ENCODE data around the gene AOPEP. TPM values are rescaled to one million over a fixed set of nuclear protein-coding genes. Genes with fewer than 3 reads are reported as not detected.

The AOPEP gene
- total RNA-seq, 1 experiment from 2014 or later = 15.0 TPM

- Histone ChIP-seq H3K14ac (ENCODE audit: insufficient read depth, low read length) (no peak overlapping the region), H3K4ac (ENCODE audit: low read depth, low read length) (no peak overlapping the region), H3K4me2 (ENCODE audit: insufficient read depth, insufficient read length, low read length) (no peak overlapping the region), H2AK5ac (ENCODE audit: insufficient read length, low read length) (no peak overlapping the region), H2BK120ac (ENCODE audit: low read depth, low read length, poor library complexity, severe bottlenecking) (no peak overlapping the region), H3K27me3 (ENCODE audit: insufficient read depth, low read length) (no peaks in the 10 kb centered on the region), H2AFZ (ENCODE audit: low read length) (no peak overlapping the region), H3K23me2 (ENCODE audit: insufficient read length, low read depth, low read length, poor library complexity, severe bottlenecking) (no peaks in the 10 kb centered on the region), H3K23ac (ENCODE audit: insufficient read length, low read depth, low read length) (no peak overlapping the region), H2BK15ac (ENCODE audit: low read depth, low read length) (no peak overlapping the region), H3K56ac (ENCODE audit: insufficient read length, low read depth, low read length) (no peak overlapping the region), H3K4me1 (ENCODE audit: insufficient read depth, low read length) (no peaks in the 10 kb centered on the region), H2BK12ac (ENCODE audit: insufficient read length, low read depth, low read length) (no peak overlapping the region), H4K20me1 (ENCODE audit: control insufficient read depth, insufficient read depth, insufficient read length) (no peaks in the 10 kb centered on the region), H3T11ph (ENCODE audit: low read length) (no peak overlapping the region), H2BK5ac (ENCODE audit: insufficient read length, low read length) (no peak overlapping the region), H3K9me3 (ENCODE audit: control insufficient read depth, low read depth, low read length) (no peaks in the 10 kb centered on the region), H4K8ac (replicated peaks; ENCODE audit: insufficient read length, low read depth, low read length) (no peak overlapping the region), H4K91ac (ENCODE audit: insufficient read length, low read depth, low read length) (no peak overlapping the region), H2BK20ac (ENCODE audit: low read depth, low read length, poor library complexity, severe bottlenecking) (no peak overlapping the region), H3K79me2 (ENCODE audit: insufficient read depth, low read length) (no peaks in the 10 kb centered on the region), H3K9ac (ENCODE audit: extremely low read depth, insufficient read length, low read length) (no peak overlapping the region), H4K5ac (ENCODE audit: insufficient read length, low read depth, low read length) (no peak overlapping the region), H3K27ac (ENCODE audit: insufficient read length, low read depth, low read length) (no peak overlapping the region), H3K79me1 (ENCODE audit: insufficient read depth, low read depth, low read length, poor library complexity, severe bottlenecking) (no peaks in the 10 kb centered on the region), H3K18ac (ENCODE audit: insufficient read length, low read depth, low read length) (no peak overlapping the region)
- WGBS (ENCODE audit: extremely low coverage, insufficient read length, low lambda C conversion rate) = no CpG with 5 or more reads among the region's 5 CpGs
- no peaks in the 10 kb centered on the region for H3K27me3 Mint-ChIP-seq (ENCODE audit: low read depth)
- peaks cover 6 to 10% (median 10%) of the 10 kb centered on the region in 3 experiments; a peak in 6 of 7 replicates for H3K36me3 Mint-ChIP-seq (ENCODE audit: insufficient read depth in 1 of 3, low read depth in 3 of 3)
- no peak overlapping the region for H3K4me3 Mint-ChIP-seq
- peaks cover 15 to 20% of the 10 kb centered on the region in 2 experiments for H3K4me1 Mint-ChIP-seq
- DNase-seq = no peak
- TF ChIP-seq CTCF (conservative IDR thresholded peaks at IDR 0.05) = no peak
- H3K27ac Mint-ChIP-seq = no peak overlapping the region
- no peaks in the 10 kb centered on the region for H3K9me3 Mint-ChIP-seq
These were observed 77.8 kb downstream of the AOPEP start for GRCh38 chr9:94804316-94804715.
